Activated gamma-delta T cell treated with Interleukin-2 at 50 U/mL for 16 hours (primary cell): ENCODE results near the gene SLC35A2.
A peak's percentile ranks its signal among the peaks of the same experiment; 100 is the strongest.
"Not testable (repeated sequence)": the region's sequence is repeated elsewhere in the genome, so short reads cannot be mapped to it uniquely, and the experiment has no call there.

ENCODE experiments used
- DNase-seq: peaks from one replicate; pipeline ENCODE4 v3.0.0-alpha.2; 2020

Gene SLC35A2

GRCh38 chrX:48901069-48901468 lies 10.4 kb downstream of the SLC35A2 start:
- no peak for DNase-seq

DNA sequence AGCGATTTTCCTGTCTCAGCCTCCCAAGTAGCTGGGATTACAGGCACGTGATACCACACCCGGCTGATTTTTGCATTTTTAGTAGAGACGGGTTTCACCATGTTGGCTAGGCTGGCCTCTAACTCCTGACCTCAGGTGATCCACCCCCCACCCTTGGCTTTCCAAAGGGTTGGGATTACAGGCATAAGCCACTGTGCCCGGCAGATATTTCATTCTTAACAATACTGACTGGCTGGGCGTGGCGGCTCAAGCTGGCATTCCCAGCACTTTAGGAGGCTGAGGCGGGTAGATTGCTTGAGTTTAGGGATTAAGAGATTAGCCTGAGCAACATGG lies 12.4 kb downstream of the SLC35A2 start:
- DNase-seq = no peak

DNA sequence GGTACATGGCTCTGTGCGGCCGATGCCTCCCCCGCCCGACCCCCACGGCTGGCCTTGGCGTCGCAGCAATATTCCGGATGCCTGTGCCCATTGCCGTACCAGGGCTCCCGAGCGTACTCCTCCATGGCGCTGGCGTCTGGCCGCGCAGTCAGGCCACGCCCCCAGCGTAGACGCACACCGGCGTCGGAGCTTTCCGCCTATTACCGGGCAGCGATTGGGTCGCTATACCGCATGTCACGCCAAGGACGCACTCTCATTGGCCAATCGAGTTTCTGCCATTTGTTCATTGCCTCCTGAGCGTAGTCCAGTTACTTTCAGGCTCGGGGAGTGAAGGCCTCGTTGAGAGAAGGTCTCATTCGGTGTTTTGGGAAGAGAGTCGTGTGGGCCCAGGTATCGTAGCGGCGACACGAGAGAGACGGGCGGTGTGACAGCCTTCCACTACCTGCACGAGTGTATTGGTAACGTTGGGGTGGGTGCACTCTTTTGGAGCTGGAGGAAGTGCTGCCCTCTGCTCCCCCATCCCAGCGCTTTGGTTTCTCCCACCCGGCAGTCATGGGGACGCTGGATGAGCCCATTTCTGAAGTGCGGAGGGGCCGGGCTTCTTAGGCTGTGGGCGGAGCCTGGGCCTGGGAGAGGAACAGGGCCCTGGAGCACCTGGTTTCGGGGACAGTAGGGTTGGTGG lies 13.7 kb downstream of the SLC35A2 start, which contains the start of the genes PQBP1 and TIMM17B:
PQBP1 (plus strand) TSS at position 306 of the 682 bp plus-strand sequence. CDS start 580 bp downstream, outside the sequence.
TIMM17B (minus strand) TSS at position 144 of the 682 bp plus-strand sequence; CDS start at position 125, 19 bp downstream.
- peak; percentile 82 for DNase-seq

GRCh38 chrX:48897157-48897624 lies 14.3 kb downstream of the SLC35A2 start:
- peak; percentile 41 for DNase-seq

GRCh38 chrX:48896611-48897011 lies 14.8 kb downstream of the SLC35A2 start:
- DNase-seq = no peak

DNA sequence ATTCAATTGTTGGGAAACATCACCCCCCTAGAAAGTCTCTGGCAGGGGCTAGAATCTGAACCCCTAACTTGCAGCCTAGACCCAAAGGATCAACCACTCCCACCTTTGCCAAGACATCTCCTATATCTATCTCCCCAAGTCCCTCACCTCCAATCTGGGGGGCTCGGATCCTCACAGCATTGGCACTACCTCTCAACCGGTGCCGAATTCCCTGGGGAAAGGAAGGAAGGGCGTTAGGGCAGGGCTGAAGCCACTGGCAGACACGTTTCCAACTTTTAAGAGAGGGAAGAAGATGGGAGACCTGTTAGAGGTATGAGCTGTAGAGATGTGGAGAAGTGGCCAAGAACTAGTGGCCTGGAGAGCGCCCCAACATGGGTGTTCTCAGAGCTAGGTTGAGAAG lies 16.6 kb downstream of the SLC35A2 start:
- no peak for DNase-seq

- DNase-seq = no peak
Measured at GRCh38 chrX:48893556-48894348, 17.7 kb downstream of the SLC35A2 start.

GRCh38 chrX:48892896-48893295 lies 18.6 kb downstream of the SLC35A2 start:
- no peak for DNase-seq

DNA sequence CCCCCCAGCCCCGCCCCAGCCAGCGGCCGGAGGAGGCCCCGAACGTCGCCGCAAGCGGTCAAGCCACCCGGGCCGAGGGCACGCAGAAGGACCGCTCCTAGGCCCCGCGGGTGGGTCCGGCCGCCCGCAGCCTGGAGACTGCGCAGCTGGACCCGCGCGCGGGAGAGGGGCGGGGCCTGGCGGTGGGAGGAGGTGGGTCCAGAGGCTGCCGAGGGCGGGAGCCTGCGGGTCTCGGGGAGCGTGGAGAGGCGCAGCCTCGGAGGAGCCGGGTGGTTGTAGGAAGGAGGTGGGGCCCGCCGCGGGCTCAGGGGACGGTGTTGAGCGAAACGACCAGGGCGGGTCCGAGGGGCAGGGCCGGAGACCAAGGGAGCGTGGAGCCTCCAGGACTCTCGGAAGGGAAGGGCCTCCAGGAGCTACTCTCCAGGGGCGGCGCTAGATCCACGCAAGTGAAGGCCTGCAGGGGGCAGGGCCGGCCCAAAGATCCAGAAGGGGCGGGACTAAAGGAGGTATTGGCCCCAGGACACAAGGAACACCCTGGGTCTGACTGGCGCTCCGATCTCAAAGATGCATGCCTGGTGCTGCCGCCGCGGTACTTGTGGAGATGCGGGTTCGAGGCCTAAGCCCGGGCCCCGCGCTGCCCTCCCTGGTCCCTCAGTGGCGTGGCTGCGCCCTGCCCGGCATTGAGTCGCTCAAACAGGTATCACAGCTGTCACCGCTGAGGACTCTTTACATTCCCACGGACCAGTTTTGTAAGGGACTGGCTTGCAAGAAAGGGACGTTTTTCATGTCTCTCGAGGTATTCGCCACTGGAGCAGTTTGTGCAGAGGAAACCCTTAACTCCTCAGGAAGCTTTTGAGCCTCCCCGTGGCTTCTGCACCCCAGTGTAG lies 19.8 kb downstream of the SLC35A2 start:
- peak; percentile 67 for DNase-seq

DNA sequence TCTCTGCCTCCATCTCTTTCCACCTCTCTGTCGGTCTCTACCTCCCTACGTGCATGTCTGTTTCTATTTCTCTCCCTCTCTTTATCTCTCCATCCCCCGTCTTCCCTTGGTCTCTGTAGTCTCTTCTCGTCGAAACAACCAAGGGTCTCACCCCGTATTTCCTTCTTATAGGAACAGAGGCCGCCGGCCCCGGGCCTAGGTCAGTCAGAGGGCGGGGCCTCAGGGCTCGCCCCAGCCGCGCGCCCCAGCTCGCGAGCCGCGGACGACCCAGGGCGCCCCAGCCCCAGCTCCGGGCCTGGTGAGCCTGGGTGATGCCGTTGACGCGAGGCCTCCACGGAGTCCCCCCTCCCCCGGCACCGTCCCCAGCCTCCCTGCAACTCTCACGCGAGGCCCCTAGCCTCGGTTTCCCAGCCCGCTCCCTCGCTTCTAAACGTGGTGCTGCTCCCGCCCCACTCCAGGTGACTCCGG lies 20.5 kb downstream of the SLC35A2 start:
- DNase-seq = no peak

DNA sequence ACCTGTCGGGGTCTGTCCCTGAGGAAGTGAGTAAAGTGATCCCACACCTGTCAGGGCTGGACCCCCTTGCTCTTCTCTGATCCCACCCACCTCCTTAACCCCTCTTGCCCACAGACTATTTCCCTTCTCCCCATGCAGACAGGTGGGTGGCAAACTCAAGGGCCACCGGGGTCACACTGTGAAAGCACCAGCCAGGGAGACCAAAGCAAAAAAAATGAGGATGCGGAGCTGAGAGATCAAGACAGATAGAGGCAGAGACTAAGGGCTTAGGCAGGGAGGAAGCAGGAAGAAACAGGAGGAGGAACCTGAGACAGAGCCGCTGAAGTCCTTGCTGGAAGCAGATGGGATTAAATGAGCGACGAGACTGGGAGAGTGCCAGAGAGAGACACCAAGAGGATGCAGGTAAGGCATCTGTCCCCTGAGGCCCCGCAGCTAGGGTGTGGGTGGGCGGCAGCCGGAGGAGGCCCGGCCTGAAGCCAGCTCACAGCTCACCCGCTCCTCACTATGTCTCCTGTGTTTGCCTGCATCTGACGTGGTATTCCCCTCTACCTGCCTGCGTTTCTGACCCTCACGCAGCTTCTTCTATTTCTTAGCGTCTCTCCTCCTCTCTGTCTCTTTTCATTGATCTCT lies 21.0 kb downstream of the SLC35A2 start:
- DNase-seq = no peak

DNA sequence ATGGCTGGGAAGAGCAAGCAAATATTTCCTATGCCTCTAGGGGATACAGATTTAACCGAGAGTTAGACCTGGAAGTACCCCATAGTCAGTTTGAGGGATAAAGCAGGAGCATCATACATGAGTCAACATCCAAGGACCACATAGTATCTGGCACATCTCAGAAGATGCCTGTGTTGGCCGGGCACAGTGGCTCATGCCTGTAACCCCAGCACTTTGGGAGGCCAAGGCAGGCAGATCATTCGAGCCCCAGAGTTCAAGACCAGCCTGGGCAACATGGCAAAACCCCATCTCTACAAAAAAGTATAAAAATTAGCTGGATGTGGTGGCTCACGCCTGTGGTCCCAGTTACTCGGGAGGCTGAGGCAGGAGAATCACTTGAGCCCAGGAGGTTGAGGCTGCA lies 24.9 kb downstream of the SLC35A2 start:
- not testable (repeated sequence) for DNase-seq

GRCh38 chrX:48883729-48884128 lies 27.7 kb downstream of the SLC35A2 start:
- no peak for DNase-seq

- not testable (repeated sequence) for DNase-seq
Measured at GRCh38 chrX:48876944-48877343, 34.5 kb downstream of the SLC35A2 start.

DNA sequence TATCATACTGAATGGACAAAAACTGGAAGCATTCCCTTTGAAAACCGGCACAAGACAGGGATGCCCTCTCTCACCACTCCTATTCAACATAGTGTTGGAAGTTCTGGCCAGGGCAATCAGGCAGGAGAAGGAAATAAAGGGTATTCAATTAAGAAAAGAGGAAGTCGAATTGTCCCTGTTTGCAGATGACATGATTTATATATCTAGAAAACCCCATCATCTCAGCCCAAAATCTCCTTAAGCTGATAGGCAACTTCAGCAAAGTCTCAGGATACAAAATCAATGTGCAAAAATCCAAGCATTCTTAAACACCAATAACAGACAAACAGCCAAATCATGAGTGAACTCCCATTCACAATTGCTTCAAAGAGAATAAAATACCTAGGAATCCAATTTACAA lies 39.4 kb downstream of the SLC35A2 start:
- not testable (repeated sequence) for DNase-seq

GRCh38 chrX:48864210-48864609 lies 47.2 kb downstream of the SLC35A2 start:
- no peak for DNase-seq

GRCh38 chrX:48854898-48855297 lies 56.5 kb downstream of the SLC35A2 start:
- DNase-seq = no peak

DNA sequence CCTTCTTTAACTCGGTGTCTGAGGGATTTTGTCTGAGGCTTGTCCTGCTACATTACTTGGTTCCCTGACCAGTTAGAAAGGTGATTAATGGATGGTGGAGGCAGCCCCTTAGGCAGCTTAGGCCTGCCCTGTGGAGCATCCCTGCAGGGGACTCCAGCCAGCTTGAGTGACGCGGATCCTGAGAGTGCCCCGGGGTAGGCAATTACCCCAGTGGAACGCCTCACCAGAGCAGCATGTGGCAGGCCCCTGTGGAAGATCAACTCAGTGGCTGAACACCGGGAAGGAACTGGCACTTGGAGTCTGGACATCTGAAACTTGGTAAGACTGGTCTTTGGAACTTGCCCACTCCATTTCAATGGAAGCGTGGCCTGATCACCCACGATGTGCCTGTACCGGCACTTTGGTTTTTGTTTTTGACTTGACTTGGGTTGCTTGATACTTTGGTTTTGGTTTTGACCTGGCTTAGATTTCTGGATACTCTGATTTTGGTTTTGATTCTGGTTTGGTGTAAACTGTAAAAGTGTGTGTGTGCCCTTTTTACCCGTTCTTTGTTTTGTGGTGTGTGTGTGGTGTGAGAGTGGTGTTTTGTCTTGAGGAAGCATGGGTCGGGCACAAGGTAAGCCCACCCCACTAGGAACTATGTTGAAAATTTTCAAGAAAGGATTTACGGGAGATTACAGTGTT lies 57.2 kb downstream of the SLC35A2 start:
- DNase-seq = not testable (repeated sequence)

DNA sequence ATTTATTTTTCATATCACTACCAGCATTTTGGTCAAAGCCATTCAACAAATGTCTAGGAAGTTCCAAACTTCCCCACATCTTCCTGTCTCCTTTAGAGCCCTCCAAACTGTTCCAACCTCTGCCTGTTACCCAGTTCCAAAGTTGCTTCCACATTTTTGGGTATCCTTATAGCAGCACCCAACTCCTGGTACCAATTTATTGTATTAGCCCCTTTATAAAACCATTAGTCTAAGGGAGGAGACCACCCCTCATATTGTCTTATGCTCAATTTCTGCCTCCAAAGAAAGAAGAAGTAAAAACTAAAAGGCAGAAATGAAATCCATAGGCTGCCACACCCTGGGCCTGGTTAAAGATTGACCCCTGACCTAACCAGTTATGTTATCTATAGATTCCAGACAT lies 58.0 kb downstream of the SLC35A2 start:
- not testable (repeated sequence) for DNase-seq
